Type B pancreatic cell (in vitro differentiated cells): ENCODE data around the gene MORN1. TPM values are rescaled to one million over a fixed set of nuclear protein-coding genes. Genes with fewer than 3 reads are reported as not detected.
A peak's percentile ranks its signal among the peaks of the same experiment; 100 is the strongest.

Experiments
- DNase-seq: peaks from one replicate; pipeline ENCODE4 v3.0.0; 2021; ENCODE audit warnings: mixed read lengths; ENCODE audit not compliant: unreplicated experiment; ENCODE audit errors: extremely low spot score
- H3K27ac Mint-ChIP-seq: 2 replicates; pipeline ENCODE4 v1.8.0; 2021; ENCODE audit warnings: mild to moderate bottlenecking, mixed read lengths
- H3K27me3 Mint-ChIP-seq: 2 replicates; pipeline ENCODE4 v1.8.0; 2021; ENCODE audit warnings: mixed read lengths
- H3K36me3 Mint-ChIP-seq: 2 replicates; pipeline ENCODE4 v1.8.0; 2021; ENCODE audit warnings: mixed read lengths
- H3K4me1 Mint-ChIP-seq: one replicate; pipeline ENCODE4 v1.8.0; 2021; ENCODE audit warnings: mixed read lengths; ENCODE audit not compliant: unreplicated experiment
- H3K4me3 Mint-ChIP-seq: 2 replicates; pipeline ENCODE4 v1.8.0; 2021; ENCODE audit warnings: mild to moderate bottlenecking, mixed read lengths
- H3K9me3 Mint-ChIP-seq: 2 replicates; pipeline ENCODE4 v1.8.0; 2021; ENCODE audit warnings: mixed read lengths
- total RNA-seq: library from RNA; stranded (reverse); gene quantifications from 2 replicates; pipeline ENCODE4 v1.2.1, GENCODE V29; 2021; ENCODE audit warnings: low replicate concordance
- TF ChIP-seq, protein P1 (sequence below): fragments of 200-600 bp; sonication (generic); conservative IDR thresholded peaks from 2 replicates; pipeline ENCODE4 v1.5.0; 2021; ENCODE audit warnings: antibody characterized with exemption, mild to moderate bottlenecking

The MORN1 gene
- total RNA-seq, 1 donor from 2014 or later, result 27.5 TPM

DNA sequence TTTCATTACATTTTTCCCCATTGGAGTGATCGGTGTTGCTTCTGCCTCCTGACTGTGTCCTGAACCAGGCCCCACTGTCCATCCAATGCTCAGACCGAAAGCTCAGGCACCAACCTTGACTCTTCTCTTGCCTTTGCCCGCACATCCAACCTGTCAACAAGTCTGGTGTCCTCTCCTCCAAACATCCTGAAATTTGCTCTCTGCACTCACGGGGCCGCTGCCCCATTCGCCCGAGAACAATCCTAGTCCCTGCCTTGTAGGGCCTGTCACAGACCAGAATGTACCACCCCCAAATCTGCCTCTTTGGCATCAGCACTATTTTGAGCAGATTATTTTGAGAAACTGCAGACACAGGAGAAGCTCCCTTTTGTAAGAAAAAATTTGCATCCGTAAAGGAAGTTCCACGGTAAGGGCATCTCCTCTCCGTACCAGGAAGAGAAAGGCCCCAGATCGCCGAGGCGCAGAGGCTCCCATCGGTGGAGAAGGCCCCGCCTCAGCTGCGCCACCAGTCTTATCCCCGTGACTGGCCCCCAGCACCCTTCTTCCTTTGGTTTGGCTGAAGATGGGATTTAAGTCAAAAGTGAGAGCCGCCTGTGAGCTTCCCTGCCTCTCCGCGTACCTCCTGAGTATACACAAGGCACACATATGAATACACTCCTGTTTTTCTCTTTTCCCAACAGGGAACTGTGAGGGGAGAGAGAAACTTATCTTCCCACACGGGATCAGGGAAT lies 7.1 kb downstream of the MORN1 start:
- Mint-ChIP-seq H3K27me3 (no peaks in the 10 kb centered on the region), H3K4me3 (no peak overlapping the region), H3K9me3 (no peaks in the 10 kb centered on the region), H3K27ac (peak overlapping the region; percentile 5), H3K4me1 (no peaks in the 10 kb centered on the region), H3K36me3 (no peaks in the 10 kb centered on the region)
- DNase-seq, result no peak
- TF ChIP-seq, protein P1, sequence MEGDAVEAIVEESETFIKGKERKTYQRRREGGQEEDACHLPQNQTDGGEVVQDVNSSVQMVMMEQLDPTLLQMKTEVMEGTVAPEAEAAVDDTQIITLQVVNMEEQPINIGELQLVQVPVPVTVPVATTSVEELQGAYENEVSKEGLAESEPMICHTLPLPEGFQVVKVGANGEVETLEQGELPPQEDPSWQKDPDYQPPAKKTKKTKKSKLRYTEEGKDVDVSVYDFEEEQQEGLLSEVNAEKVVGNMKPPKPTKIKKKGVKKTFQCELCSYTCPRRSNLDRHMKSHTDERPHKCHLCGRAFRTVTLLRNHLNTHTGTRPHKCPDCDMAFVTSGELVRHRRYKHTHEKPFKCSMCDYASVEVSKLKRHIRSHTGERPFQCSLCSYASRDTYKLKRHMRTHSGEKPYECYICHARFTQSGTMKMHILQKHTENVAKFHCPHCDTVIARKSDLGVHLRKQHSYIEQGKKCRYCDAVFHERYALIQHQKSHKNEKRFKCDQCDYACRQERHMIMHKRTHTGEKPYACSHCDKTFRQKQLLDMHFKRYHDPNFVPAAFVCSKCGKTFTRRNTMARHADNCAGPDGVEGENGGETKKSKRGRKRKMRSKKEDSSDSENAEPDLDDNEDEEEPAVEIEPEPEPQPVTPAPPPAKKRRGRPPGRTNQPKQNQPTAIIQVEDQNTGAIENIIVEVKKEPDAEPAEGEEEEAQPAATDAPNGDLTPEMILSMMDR, result no peak

DNA sequence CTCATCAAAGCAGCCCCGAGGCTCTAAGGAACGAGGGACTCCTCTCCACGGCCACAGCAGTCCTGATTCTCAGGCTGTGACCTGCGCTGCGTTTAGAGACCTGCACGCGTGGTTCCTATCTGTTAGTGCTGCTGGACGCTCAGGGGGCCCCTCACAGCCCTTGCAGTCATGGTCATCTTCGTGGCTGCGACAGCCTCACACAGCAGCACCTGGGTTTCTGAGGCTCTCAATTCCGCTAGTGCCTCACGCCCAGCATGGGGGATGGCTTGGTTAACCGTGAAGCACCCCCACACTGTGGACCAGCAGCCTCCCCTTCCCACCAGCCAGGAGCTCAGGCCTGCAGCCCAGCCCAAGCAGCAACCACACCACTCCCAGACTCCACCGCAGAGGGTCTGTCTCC lies 7.8 kb downstream of the MORN1 start:
- TF ChIP-seq, protein P1, result no peak
- H3K27me3 Mint-ChIP-seq, result no peaks in the 10 kb centered on the region
- H3K4me3 Mint-ChIP-seq, result no peak overlapping the region
- no peak for DNase-seq
- no peaks in the 10 kb centered on the region for H3K36me3 Mint-ChIP-seq
- peak overlapping the region; percentile 5 for H3K27ac Mint-ChIP-seq
- no peaks in the 10 kb centered on the region for H3K4me1 Mint-ChIP-seq
- H3K9me3 Mint-ChIP-seq, result no peaks in the 10 kb centered on the region

DNA sequence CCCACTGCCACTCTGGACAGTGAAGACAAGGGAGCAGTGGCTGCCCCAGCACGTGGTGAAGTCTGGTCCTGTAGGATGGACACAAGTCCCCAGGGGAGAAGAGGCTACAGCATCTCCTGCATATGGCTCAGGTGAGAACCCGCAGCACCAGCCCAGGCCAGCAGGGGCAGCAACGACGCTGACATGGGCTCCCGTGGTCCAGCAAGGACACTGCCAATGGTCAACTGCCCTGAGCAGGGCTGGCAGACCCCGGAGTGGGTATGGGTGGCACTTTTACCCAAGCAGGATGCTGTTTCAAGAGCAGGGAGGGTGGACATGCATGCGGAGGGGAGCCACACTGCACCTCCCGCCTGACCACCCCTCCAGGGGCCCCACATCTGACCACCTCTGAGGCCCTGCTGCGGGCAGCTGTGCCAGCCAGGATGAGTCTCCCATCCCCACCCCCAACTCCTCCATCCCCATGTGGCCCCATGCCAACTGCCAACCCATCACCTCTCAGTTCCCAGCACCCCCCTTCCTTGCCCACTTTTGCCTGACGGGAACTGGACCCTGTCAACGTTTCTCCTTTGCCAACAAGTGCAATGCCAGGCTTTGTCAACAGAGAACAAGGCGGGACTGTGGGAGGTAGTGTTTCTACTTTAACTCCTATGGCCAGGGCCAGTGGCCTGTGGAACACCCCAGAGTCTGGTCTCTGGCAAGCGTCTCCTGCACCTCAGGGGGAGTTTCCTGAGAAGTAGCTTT lies 8.6 kb downstream of the MORN1 start:
- Mint-ChIP-seq H3K4me1 (no peaks in the 10 kb centered on the region), H3K4me3 (no peak overlapping the region), H3K27me3 (no peaks in the 10 kb centered on the region), H3K27ac (no peak overlapping the region), H3K9me3 (no peaks in the 10 kb centered on the region), H3K36me3 (no peaks in the 10 kb centered on the region)
- TF ChIP-seq, protein P1, result peak; percentile 69
- DNase-seq, result no peak

DNA sequence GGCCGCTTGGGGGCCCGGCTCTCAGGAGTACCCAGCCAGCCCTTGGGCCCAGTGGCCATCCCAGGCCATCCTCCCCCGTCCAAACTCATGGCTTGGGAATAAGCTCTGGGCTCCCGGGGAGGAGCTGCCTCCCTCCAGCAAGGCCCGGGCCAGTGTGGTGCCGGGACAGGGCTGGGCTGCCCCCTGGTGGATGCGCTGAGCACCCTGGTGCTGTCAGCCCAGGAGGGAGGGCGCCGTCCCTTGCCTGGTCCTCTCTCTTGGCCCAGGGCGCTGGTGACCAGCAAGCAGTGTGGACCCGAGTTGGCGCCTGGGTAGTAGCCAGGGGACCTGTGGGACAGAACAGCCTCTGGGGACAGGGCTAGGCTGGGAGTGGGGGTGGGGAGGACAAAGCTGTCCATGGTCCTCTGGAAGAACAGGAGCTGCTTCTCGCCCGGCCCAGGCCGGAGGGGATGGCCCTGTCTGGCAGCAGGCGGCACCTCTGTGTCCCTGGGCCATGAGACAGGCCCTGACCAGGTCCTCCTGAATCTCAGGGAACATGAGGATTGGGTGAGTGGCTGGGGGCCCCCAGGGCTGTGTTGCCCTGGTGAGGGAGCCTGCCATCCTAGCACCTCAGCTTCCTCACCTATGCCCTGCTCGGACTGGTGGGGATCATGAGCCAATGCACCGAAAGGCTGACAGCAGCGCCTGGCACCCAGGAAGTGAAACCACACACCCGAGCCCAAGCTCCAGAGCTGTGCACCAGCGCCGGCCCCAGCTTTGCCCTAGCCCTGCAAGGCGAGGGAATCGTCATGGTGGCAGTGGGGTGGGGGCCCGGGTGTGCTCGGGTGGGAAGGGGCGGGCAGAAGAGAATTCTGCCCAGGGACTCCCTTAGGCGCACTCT lies 9.4 kb downstream of the MORN1 start:
- TF ChIP-seq, protein P1, result peak; percentile 94
- peak; percentile 85 for DNase-seq

DNA sequence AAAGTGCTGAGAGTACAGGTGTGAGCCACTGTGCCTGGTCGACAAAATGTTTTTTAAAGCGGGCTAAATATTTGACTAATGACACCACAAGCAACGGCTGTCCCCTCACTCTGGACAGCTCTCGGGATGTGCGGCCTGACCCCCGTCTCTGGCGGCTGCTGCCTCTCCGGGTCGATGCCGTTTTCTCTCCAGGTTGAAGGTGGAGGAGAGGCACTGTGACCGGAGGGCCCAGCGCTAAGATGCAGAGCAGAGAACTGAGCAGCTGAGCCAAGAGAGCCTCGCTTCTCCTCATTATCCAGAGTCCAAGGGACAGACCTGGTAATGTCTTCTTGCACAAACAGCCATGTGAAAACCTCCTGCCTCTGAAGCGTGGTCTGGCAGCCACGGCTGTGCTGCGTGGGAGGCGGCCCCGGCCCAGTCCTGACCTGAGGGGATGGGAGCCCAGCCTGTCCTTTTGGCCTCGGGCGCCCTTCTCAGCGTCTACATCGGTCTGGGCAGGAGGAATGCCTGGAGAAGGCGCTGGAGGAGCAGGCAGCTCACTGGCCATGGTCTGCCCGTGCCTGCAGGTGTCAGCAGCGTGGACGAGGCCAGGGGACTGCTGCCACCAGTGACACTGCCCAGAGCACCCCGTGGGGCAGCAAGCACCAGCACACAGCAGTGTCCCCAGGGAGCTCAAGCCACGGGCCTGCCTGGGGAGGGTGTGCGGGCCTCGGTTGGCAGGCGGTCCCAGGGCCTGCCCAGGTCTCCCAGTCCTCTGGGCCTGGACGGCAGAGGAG lies 10.3 kb downstream of the MORN1 start:
- no peak for DNase-seq
- H3K27ac Mint-ChIP-seq, result no peak overlapping the region
- H3K4me1 Mint-ChIP-seq, result no peaks in the 10 kb centered on the region
- no peaks in the 10 kb centered on the region for H3K27me3 Mint-ChIP-seq
- no peak overlapping the region for H3K4me3 Mint-ChIP-seq
- no peaks in the 10 kb centered on the region for H3K36me3 Mint-ChIP-seq
- no peaks in the 10 kb centered on the region for H3K9me3 Mint-ChIP-seq
- TF ChIP-seq, protein P1, result no peak

More for the DNA sequence above, 9.4 kb downstream of the MORN1 start:
- no peak overlapping the region for H3K27ac Mint-ChIP-seq
- H3K36me3 Mint-ChIP-seq, result no peaks in the 10 kb centered on the region
- H3K4me3 Mint-ChIP-seq, result no peak overlapping the region
- H3K4me1 Mint-ChIP-seq, result no peaks in the 10 kb centered on the region
- H3K27me3 Mint-ChIP-seq, result no peaks in the 10 kb centered on the region
- H3K9me3 Mint-ChIP-seq, result no peaks in the 10 kb centered on the region
